ENCODE data around the gene BABAM2. TPM values are rescaled to one million over a fixed set of nuclear protein-coding genes. Genes with fewer than 3 reads are reported as not detected.

The BABAM2 gene
- total and polyA plus RNA-seq, 2 of the 4 experiments (the other 2 are of a cell fraction) = 20.9 to 23.1 TPM

- Histone ChIP-seq H3K36me3 (ENCODE audit: control insufficient read depth, insufficient read depth, low read length) (peaks cover 2% of the 10 kb centered on the region; the same call in 1 of the 2 replicates), H3K9ac (ENCODE audit: low read depth, low read length) (no peak overlapping the region), H3K27me3 (ENCODE audit: control insufficient read depth, insufficient read depth, low read length) (no peaks in the 10 kb centered on the region), H3K4me1 (ENCODE audit: control insufficient read depth, insufficient read depth, low read length) (no peaks in the 10 kb centered on the region), H2BK5ac (ENCODE audit: low read depth, low read length, poor library complexity, severe bottlenecking) (no peak overlapping the region), H3K4ac (ENCODE audit: low read depth, low read length) (no peak overlapping the region), H3K14ac (replicated peaks; ENCODE audit: low read depth, low read length) (no peak overlapping the region), H3K9me1 (ENCODE audit: insufficient read depth, low read length) (0 out of 2 replicates have a peak, but pooled peaks cover 3% of the 10 kb centered on the region), H3K4me2 (ENCODE audit: low read depth, low read length) (no peak overlapping the region), H2AK5ac (ENCODE audit: low read depth, low read length) (no peak overlapping the region), H4K8ac (ENCODE audit: low read depth in 2 of 2, low read length in 2 of 2) (no peak overlapping the region), H4K20me1 (ENCODE audit: insufficient read depth, low read length) (no peaks in the 10 kb centered on the region), H3K56ac (ENCODE audit: extremely low read depth, insufficient read depth, low read length) (no peak overlapping the region), H4K5ac (ENCODE audit: low read depth, low read length) (no peak overlapping the region), H2AK9ac (replicated peaks; ENCODE audit: low read depth, low read length, poor library complexity) (no peak overlapping the region), H2BK120ac (ENCODE audit: low read depth, low read length) (no peak overlapping the region), H3K4me3 (ENCODE audit: insufficient read depth, low read depth, low read length) (no peak overlapping the region), H2AFZ (replicated peaks; ENCODE audit: low read length, poor library complexity) (no peak overlapping the region), H4K91ac (ENCODE audit: insufficient read depth, low read depth, low read length) (no peak overlapping the region), H2BK20ac (ENCODE audit: low read depth, low read length) (no peak overlapping the region), H3K27ac (ENCODE audit: insufficient read depth, low read length) (no peak overlapping the region), H3K23ac (ENCODE audit: low read depth, low read length) (no peak overlapping the region), H3K79me1 (ENCODE audit: low read depth in 1 of 2, low read length in 2 of 2) (peaks cover 0 to 2% of the 10 kb centered on the region in 2 experiments; a peak in 1 of 4 replicates), H2BK15ac (ENCODE audit: low read depth, low read length) (no peak overlapping the region), H3K9me3 (ENCODE audit: control insufficient read depth, insufficient read depth, low read length) (no peaks in the 10 kb centered on the region), H3K18ac (ENCODE audit: low read depth, low read length) (no peak overlapping the region)
- dilution Hi-C loops (cut with HindIII; ENCODE audit: low sequenced_read_pairs, unreplicated experiment) = no loop called here
- in situ Hi-C loops (cut with MboI; ENCODE audit: low sequenced_read_pairs) = no loop called here
- TF ChIP-seq BHLHE40 (IDR thresholded peaks at IDR 0.05; ENCODE audit: low read depth, low read length) = no peak
- no peak for TF ChIP-seq MXI1 (IDR thresholded peaks at IDR 0.05; ENCODE audit: borderline replicate concordance, low read depth, low read length)
- TF ChIP-seq MAFK (IDR thresholded peaks at IDR 0.05; ENCODE audit: low read depth, low read length) = no peak
- TF ChIP-seq RCOR1 (IDR thresholded peaks at IDR 0.05; ENCODE audit: insufficient replicate concordance, low read length) = no peak
- TF ChIP-seq, protein P1, sequence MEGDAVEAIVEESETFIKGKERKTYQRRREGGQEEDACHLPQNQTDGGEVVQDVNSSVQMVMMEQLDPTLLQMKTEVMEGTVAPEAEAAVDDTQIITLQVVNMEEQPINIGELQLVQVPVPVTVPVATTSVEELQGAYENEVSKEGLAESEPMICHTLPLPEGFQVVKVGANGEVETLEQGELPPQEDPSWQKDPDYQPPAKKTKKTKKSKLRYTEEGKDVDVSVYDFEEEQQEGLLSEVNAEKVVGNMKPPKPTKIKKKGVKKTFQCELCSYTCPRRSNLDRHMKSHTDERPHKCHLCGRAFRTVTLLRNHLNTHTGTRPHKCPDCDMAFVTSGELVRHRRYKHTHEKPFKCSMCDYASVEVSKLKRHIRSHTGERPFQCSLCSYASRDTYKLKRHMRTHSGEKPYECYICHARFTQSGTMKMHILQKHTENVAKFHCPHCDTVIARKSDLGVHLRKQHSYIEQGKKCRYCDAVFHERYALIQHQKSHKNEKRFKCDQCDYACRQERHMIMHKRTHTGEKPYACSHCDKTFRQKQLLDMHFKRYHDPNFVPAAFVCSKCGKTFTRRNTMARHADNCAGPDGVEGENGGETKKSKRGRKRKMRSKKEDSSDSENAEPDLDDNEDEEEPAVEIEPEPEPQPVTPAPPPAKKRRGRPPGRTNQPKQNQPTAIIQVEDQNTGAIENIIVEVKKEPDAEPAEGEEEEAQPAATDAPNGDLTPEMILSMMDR (conservative IDR thresholded peaks at IDR 0.05; ENCODE audit: low read depth, low read length) = no peak
- no peak for TF ChIP-seq RFX5 (IDR thresholded peaks at IDR 0.05; ENCODE audit: low read depth, low read length)
- TF ChIP-seq CEBPB (IDR thresholded peaks at IDR 0.05; ENCODE audit: low read depth, low read length) = no peak
- TF ChIP-seq FOS (IDR thresholded peaks at IDR 0.05; ENCODE audit: low read depth, low read length) = no peak
- no peak for TF ChIP-seq CHD1 (IDR thresholded peaks at IDR 0.05; ENCODE audit: low read depth, low read length)
- ChIA-PET POLR2A (ENCODE audit: unreplicated experiment) (no interaction called here), CTCF (no interaction called here)
- no peak for ATAC-seq (ENCODE audit: low read depth)
- DNase-seq = no peak
- no CpG with 5 or more reads among the region's 1 CpG for WGBS, 2 experiments (ENCODE audit: extremely low coverage in 2 of 2, insufficient read length in 1 of 2)
- intact Hi-C loops (cut with micrococcal nuclease) = no loop called here
- BruUV-seq (replicated peaks) = no TSS peak
Observed at GRCh38 chr2:27922842-27923241, 32.3 kb downstream of the BABAM2 start.
